H1 (cell line): ENCODE results near the gene TBC1D17. TPM values are rescaled to one million over a fixed set of nuclear protein-coding genes. Genes with fewer than 3 reads are reported as not detected.

Experiments
- CTCF ChIA-PET: fragments of 300-600 bp; sonication (Branson Sonifier 250); formaldehyde crosslinking; loops from one replicate; lab custom pipeline; 2021; ENCODE audit not compliant: partially characterized antibody; lab: Charles Lee
- POLR2A ChIA-PET: fragments of 300-600 bp; sonication (Branson Sonifier 250); formaldehyde crosslinking; loops from one replicate; lab custom pipeline; 2021; ENCODE audit warnings: inconsistent platforms; ENCODE audit not compliant: partially characterized antibody; lab: Charles Lee
- DNase-seq, 2 experiments: peaks; one replicate each; pipeline versions ENCODE4 v3.0.0 to v3.0.0-alpha.2; 2010 to 2022; ENCODE audit warnings: low spot score in 2 of 2, low read depth in 1 of 2, mixed read lengths in 1 of 2
- FAIRE-seq: peaks from 2 replicates; lab custom pipeline; 2011; peaks lifted over from hg19 to GRCh38; lab: Jason Lieb, UNC
- H2AFZ ChIP-seq: 2 replicates; pipeline ENCODE4 v1.8.1; 2012; ENCODE audit warnings: low read length, inconsistent platforms
- H2AK5ac ChIP-seq: 2 replicates; pipeline ENCODE4 v1.6.1; 2013; ENCODE audit warnings: low read depth, low read length
- H2BK120ac ChIP-seq: replicated peaks from 2 replicates; pipeline ENCODE3; 2013; ENCODE audit warnings: low read depth, low read length, inconsistent platforms
- H2BK12ac ChIP-seq: 2 replicates; pipeline ENCODE4 v1.6.1; 2013; ENCODE audit warnings: low read depth, low read length
- H2BK15ac ChIP-seq: 2 replicates; pipeline ENCODE4 v1.6.1; 2013; ENCODE audit warnings: low read length
- H2BK20ac ChIP-seq: 2 replicates; pipeline ENCODE4 v1.6.1; 2013; ENCODE audit warnings: low read length
- H2BK5ac ChIP-seq: 2 replicates; pipeline ENCODE4 v1.6.1; 2013; ENCODE audit warnings: low read depth, low read length
- H3K14ac ChIP-seq: 2 replicates; pipeline ENCODE4 v1.6.1; 2013; ENCODE audit warnings: inconsistent platforms; ENCODE audit not compliant: insufficient read length
- H3K18ac ChIP-seq: 2 replicates; pipeline ENCODE4 v1.6.1; 2013; ENCODE audit warnings: low read length; ENCODE audit errors: extremely low read depth
- H3K23ac ChIP-seq: 2 replicates; pipeline ENCODE4 v1.6.1; 2013; ENCODE audit warnings: inconsistent platforms; ENCODE audit not compliant: insufficient read length
- H3K23me2 ChIP-seq: 2 replicates; pipeline ENCODE4 v1.6.1; 2013; ENCODE audit warnings: low read depth, low read length
- H3K27ac ChIP-seq: 2 replicates; pipeline ENCODE4 v1.6.1; 2011; ENCODE audit warnings: low read depth, low read length, inconsistent platforms
- H3K27me3 ChIP-seq, 4 experiments: replicated peaks in 1 of 4; 1 replicate in 1 of 4; 2 replicates in 3 of 4; pipeline versions ENCODE4 v1.6.1 to v1.8.1; 2011 to 2013; ENCODE audit warnings: low read length in 3 of 4, mild to moderate bottlenecking in 3 of 4, inconsistent platforms in 2 of 4, mixed read lengths in 2 of 4, moderate library complexity in 1 of 4; ENCODE audit not compliant: control insufficient read depth in 3 of 4, insufficient read depth in 3 of 4; ENCODE audit errors: extremely low read depth in 1 of 4
- H3K36me3 ChIP-seq, 4 experiments: 2 replicates each; pipeline versions ENCODE4 v1.6.1 to v1.8.1; 2011 to 2013; ENCODE audit warnings: mild to moderate bottlenecking in 4 of 4, low read length in 3 of 4, moderate library complexity in 2 of 4, control low read depth in 1 of 4, inconsistent platforms in 1 of 4; ENCODE audit not compliant: insufficient read depth in 4 of 4, control insufficient read depth in 2 of 4
- H3K4ac ChIP-seq: replicated peaks from 2 replicates; pipeline ENCODE3; 2013; ENCODE audit warnings: low read length, low read depth, mixed read lengths, inconsistent platforms; ENCODE audit not compliant: insufficient read length
- H3K4me1 ChIP-seq, 4 experiments: replicated peaks in 1 of 4; 1 replicate in 1 of 4; 2 replicates in 3 of 4; pipeline versions ENCODE4 v1.6.1 to v1.8.1; 2011 to 2013; ENCODE audit warnings: low read length in 3 of 4, inconsistent platforms in 2 of 4, mixed read lengths in 1 of 4; ENCODE audit not compliant: insufficient read depth in 4 of 4, control insufficient read depth in 3 of 4
- H3K4me2 ChIP-seq, 2 experiments: 2 replicates each; pipeline versions ENCODE4 v1.6.1 to v1.8.1; 2011 to 2013; ENCODE audit warnings: low read depth in 2 of 2, low read length in 2 of 2, control low read depth in 1 of 2, inconsistent platforms in 1 of 2, mild to moderate bottlenecking in 1 of 2; ENCODE audit not compliant: insufficient read depth in 1 of 2
- H3K4me3 ChIP-seq, 4 experiments: fragments of 200-600, 300-600 bp in 1 of 4; sonication (generic), shearing (Covaris generic), sonication (Bioruptor Twin) in 1 of 4; 2 replicates each; pipeline versions ENCODE4 v1.5.1 to v1.8.1; 2011 to 2016; ENCODE audit warnings: low read length in 4 of 4, low read depth in 3 of 4, control low read depth in 2 of 4, inconsistent platforms in 2 of 4, mild to moderate bottlenecking in 2 of 4, mixed read lengths in 1 of 4, moderate library complexity in 1 of 4; ENCODE audit not compliant: insufficient read depth in 2 of 4; ENCODE audit errors: extremely low read depth in 1 of 4
- H3K56ac ChIP-seq: replicated peaks from 2 replicates; pipeline ENCODE3; 2013; ENCODE audit warnings: low read depth, mild to moderate bottlenecking, mixed read lengths, low read length, inconsistent platforms; ENCODE audit not compliant: insufficient read length
- H3K79me1 ChIP-seq: 2 replicates; pipeline ENCODE4 v1.6.1; 2013; ENCODE audit warnings: low read depth, low read length, control low read depth
- H3K79me2 ChIP-seq, 2 experiments: 2 replicates each; pipeline versions ENCODE4 v1.6.1 to v1.8.1; 2012 to 2013; ENCODE audit warnings: low read length in 2 of 2, mild to moderate bottlenecking in 2 of 2, inconsistent platforms in 1 of 2; ENCODE audit not compliant: insufficient read depth in 2 of 2, control insufficient read depth in 1 of 2
- H3K9ac ChIP-seq, 4 experiments: replicated peaks in 1 of 4; 1 replicate in 1 of 4; 2 replicates in 3 of 4; pipeline versions ENCODE4 v1.6.1 to v1.8.1; 2011 to 2013; ENCODE audit warnings: low read depth in 3 of 4, low read length in 3 of 4, control low read depth in 2 of 4, mild to moderate bottlenecking in 2 of 4, moderate library complexity in 2 of 4, inconsistent platforms in 1 of 4; ENCODE audit errors: extremely low read depth in 1 of 4
- H3K9me3 ChIP-seq, 2 experiments: 2 replicates each; pipeline versions ENCODE4 v1.6.1 to v1.8.1; 2012 to 2013; ENCODE audit warnings: mild to moderate bottlenecking in 2 of 2, moderate library complexity in 2 of 2, control low read depth in 1 of 2, inconsistent platforms in 1 of 2, low read depth in 1 of 2, low read length in 1 of 2, mixed read lengths in 1 of 2; ENCODE audit not compliant: insufficient read depth in 2 of 2
- H4K20me1 ChIP-seq, 2 experiments: replicated peaks in 1 of 2; 2 replicates each; pipeline versions ENCODE3 to v1.8.1; 2011 to 2013; ENCODE audit warnings: inconsistent platforms in 2 of 2, low read length in 2 of 2, mild to moderate bottlenecking in 1 of 2; ENCODE audit not compliant: insufficient read depth in 2 of 2, control insufficient read depth in 1 of 2
- H4K5ac ChIP-seq: 2 replicates; pipeline ENCODE4 v1.6.1; 2013; ENCODE audit warnings: low read length, low read depth, mixed read lengths, inconsistent platforms; ENCODE audit not compliant: insufficient read length
- H4K8ac ChIP-seq: 2 replicates; pipeline ENCODE4 v1.8.0; 2013; ENCODE audit warnings: mild to moderate bottlenecking, moderate library complexity, low read length, inconsistent platforms; ENCODE audit not compliant: insufficient read depth; ENCODE audit errors: extremely low read depth
- H4K91ac ChIP-seq: replicated peaks from 2 replicates; pipeline ENCODE3; 2013; ENCODE audit warnings: low read length, mixed read lengths, inconsistent platforms; ENCODE audit not compliant: insufficient read length
- KDM4A ChIP-seq: IDR thresholded peaks from one replicate; pipeline ENCODE4 v1.7.1; 2012; ENCODE audit warnings: low read depth, mild to moderate bottlenecking, moderate library complexity, low read length, inconsistent platforms; ENCODE audit not compliant: severe bottlenecking
- POLR2AphosphoS5 ChIP-seq: IDR thresholded peaks from 2 replicates; pipeline ENCODE4 v1.6.1; 2011; ENCODE audit warnings: low read depth, low read length
- WGBS, 2 experiments: shearing (Covaris generic) in 1 of 2; methylation state at CpG; one replicate each; pipeline versions ENCODE4 v1.1.6 to v1.1.7; 2013 to 2015; ENCODE audit warnings: low lambda C conversion rate in 2 of 2, mixed read lengths in 2 of 2, inconsistent platforms in 1 of 2, low coverage in 1 of 2, missing lambda C conversion rate in 1 of 2; ENCODE audit not compliant: insufficient replicate concordance in 2 of 2, insufficient coverage in 1 of 2, insufficient read length in 1 of 2; ENCODE audit errors: extremely low coverage in 1 of 2, missing lambda C conversion rate in 1 of 2; 5-methylcytosine and 5-hydroxymethylcytosine counted together
- polyA plus RNA-seq, 7 experiments: library from polyadenylated mRNA; depleted of rRNA in 3 of 7; stranded (reverse) in 5 of 7; unstranded in 2 of 7; fragments of >200 nt in 5 of 7; fragments of 200-250 nt in 2 of 7; gene quantifications; 1 replicate in 5 of 7; 2 replicates in 1 of 7; 4 replicates in 1 of 7; pipeline versions ENCODE4 v1.2.1 to v1.2.3, GENCODE V29; 2011 to 2013; ENCODE audit warnings: missing spikeins in 2 of 7, mixed read lengths in 2 of 7
- total RNA-seq: library from RNA; stranded (reverse); fragmentation: NEBNext Ultra II Directional; extraction: Animal tissue kit (Norgen Biotek cat#: 25700); gene quantifications from 2 replicates; pipeline ENCODE4 v1.2.1, GENCODE V29; 2021

The TBC1D17 gene
- total and polyA plus RNA-seq, 2 of the 8 experiments (the other 6 are each of a cell fraction or from before 2014, with no cell fraction given), result 30.3 to 44.9 TPM

DNA sequence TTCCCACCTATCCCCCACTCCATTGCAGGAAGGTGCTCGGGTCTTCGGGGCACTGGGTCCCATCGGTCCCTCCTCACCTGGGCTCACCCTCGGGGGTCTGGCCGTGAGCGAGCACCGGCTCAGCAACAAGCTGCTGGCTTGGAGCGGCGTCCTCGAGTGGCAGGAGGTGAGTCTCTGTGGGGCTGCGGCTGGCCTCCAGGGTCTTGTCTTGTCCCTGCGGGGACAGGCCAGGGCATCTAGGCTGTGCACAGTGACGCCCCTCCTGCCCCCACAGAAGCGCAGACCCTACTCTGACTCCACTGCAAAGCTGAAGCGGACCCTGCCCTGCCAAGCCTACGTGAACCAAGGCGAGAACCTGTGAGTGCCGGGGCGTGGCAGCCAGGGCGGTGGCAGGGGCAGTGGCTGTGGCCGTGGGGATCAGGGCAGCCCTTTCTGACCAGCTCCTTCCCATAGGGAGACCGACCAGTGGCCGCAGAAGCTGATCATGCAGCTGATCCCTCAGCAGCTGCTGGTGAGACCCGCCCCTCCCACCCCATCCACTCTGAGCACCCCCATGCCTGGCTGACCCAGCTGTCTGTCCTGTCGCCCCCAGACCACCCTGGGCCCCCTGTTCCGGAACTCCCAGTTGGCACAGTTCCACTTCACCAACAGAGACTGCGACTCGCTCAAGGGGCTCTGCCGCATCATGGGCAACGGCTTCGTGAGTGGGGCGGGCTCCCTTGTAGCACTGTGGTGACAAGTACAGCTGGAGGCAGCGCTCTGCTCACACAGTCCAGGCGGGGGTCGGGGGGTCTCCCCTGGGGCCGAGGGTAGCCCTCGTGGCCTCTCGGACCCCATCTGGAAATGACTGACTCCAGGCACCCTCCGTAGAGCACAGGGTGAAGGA is 22.9 kb upstream of the TBC1D17 start:
- no peak overlapping the region for H3K18ac ChIP-seq
- H3K14ac ChIP-seq, result no peak overlapping the region
- H3K9me3 ChIP-seq, result no peaks in the 10 kb centered on the region
- H3K4me3 ChIP-seq, result no peak overlapping the region
- peaks cover 17 to 28% of the 10 kb centered on the region in 2 experiments for H3K79me2 ChIP-seq
- H2AFZ ChIP-seq, result no peak overlapping the region
- H2AK5ac ChIP-seq, result no peak overlapping the region
- H3K4me2 ChIP-seq, result no peak overlapping the region
- 94% methylated on average over 34 of the region's 39 CpGs; no CpG with 5 or more reads in 1 of the 2 experiments for WGBS, 2 experiments
- no peak overlapping the region; the same call in 1 of the 2 replicates for H2BK5ac ChIP-seq
- H4K91ac ChIP-seq, result no peak overlapping the region
- H3K27ac ChIP-seq, result no peak overlapping the region
- H4K20me1 ChIP-seq, result peaks cover 46 to 54% of the 10 kb centered on the region in 2 experiments
- DNase-seq (no peak), FAIRE-seq (no peak)
- H3K4ac ChIP-seq, result no peak overlapping the region
- no peak overlapping the region for H3K23ac ChIP-seq
- no peak overlapping the region for H3K56ac ChIP-seq
- H4K8ac ChIP-seq, result peak overlapping the region; percentile 58; the same call in 1 of the 2 replicates
- H3K4me1 ChIP-seq, result peaks cover 3 to 9% (median 6%) of the 10 kb centered on the region in 4 experiments
- H3K9ac ChIP-seq, result no peak overlapping the region; a peak in 2 of 7 replicates
- no peaks in the 10 kb centered on the region; a peak in 1 of 7 replicates for H3K27me3 ChIP-seq
- TF ChIP-seq POLR2AphosphoS5 (peak; percentile 48; the same call in 1 of the 2 replicates), KDM4A (no peak)
- no peak overlapping the region for H2BK15ac ChIP-seq
- ChIA-PET POLR2A (interaction anchor here (0.7 to 12.4 kb wide), 9 partner anchors 11 to 78 kb away, joined by 3 to 247 read pairs (median 4); partner anchors contain the start of genes AKT1S1, FUZ, PNKP and TBC1D17), CTCF (interaction anchor here (0.9 to 3.0 kb wide), 2 partner anchors 9 to 41 kb away, joined by 3 to 13 read pairs; partner anchors contain the start of gene FUZ)
- H2BK20ac ChIP-seq, result no peak overlapping the region
- H3K23me2 ChIP-seq, result peaks cover 10% of the 10 kb centered on the region; the same call in 1 of the 2 replicates
- peaks cover 20% of the 10 kb centered on the region for H3K79me1 ChIP-seq
- no peak overlapping the region for H2BK120ac ChIP-seq
- H4K5ac ChIP-seq, result no peak overlapping the region
- no peak overlapping the region for H2BK12ac ChIP-seq
- H3K36me3 ChIP-seq, result peaks cover 15 to 54% (median 32%) of the 10 kb centered on the region in 4 experiments
